SK-MEL-5 (cell line): ENCODE data around the gene SLC30A4. TPM values are rescaled to one million over a fixed set of nuclear protein-coding genes. Genes with fewer than 3 reads are reported as not detected.

Experiments used
- DNase-seq: peaks from one replicate; pipeline ENCODE4 v3.0.0-alpha.2; 2016; ENCODE audit warnings: low read depth, low spot score
- in situ Hi-C: cut with HindIII; loops from 2 replicates; pipeline ENCODE4 v1.10.0; 2016; ENCODE audit warnings: low sequenced_read_pairs, high pct_unique_total_duplicates, low pct_unique_long_range_greater_than_20kb
- total RNA-seq: library from RNA; depleted of rRNA; stranded (reverse); fragments of >200 nt; shearing (Covaris generic); gene quantifications from 2 replicates; pipeline ENCODE4 v1.2.3, GENCODE V29; 2014

The SLC30A4 gene
- total RNA-seq, 1 experiment from 2014 or later: 4.3 TPM

- DNase-seq: peak; percentile 63
- in situ Hi-C loops: no loop called here
Observed at GRCh38 chr15:45458746-45459403, 63.7 kb downstream of the SLC30A4 start.

DNA sequence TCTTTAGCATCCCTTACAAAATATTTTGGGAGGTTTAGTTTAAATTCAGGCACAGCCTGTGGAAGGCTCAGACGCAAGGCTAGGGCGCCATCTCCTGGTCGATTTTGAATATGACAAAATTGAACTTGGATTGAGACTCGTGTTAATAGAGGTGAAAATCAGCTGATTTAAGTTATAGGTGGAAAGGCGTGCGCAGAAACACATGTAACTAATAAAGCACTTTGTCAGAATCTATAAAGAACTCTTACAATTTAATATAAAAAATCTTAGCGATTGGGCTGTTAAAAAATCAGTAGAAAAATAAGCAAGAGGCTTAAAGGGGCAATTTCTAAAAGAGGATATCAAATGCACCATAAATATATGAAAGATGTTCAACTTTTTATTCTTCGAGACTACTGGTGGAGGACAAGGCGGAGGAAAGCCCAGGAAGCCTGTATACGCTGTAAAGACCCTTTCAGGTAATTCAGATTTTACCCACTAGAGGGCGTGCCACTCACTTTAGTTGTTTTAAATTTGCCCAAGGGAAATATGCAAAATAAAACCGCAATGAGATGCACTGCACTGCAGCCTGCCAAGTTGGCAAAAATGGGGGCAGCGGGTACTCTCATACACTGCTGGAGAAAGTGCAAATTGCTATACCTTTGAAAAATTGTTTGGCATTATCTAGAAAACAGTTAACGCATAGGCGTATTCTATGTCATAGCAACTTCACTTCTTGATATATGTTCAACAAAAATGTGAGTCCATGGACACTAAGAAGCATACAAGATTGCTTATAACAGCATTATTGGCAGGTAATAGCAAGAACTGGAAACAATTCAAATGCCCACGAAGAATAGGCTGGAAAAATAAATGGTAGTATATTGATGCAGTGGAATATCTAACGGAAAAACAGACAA, 64.7 kb downstream of the SLC30A4 start:
- DNase-seq: peak; percentile 91
- in situ Hi-C loops: no loop called here

- in situ Hi-C loops: no loop called here
Observed at GRCh38 chr15:45457220-45457619, 65.3 kb downstream of the SLC30A4 start.

DNA sequence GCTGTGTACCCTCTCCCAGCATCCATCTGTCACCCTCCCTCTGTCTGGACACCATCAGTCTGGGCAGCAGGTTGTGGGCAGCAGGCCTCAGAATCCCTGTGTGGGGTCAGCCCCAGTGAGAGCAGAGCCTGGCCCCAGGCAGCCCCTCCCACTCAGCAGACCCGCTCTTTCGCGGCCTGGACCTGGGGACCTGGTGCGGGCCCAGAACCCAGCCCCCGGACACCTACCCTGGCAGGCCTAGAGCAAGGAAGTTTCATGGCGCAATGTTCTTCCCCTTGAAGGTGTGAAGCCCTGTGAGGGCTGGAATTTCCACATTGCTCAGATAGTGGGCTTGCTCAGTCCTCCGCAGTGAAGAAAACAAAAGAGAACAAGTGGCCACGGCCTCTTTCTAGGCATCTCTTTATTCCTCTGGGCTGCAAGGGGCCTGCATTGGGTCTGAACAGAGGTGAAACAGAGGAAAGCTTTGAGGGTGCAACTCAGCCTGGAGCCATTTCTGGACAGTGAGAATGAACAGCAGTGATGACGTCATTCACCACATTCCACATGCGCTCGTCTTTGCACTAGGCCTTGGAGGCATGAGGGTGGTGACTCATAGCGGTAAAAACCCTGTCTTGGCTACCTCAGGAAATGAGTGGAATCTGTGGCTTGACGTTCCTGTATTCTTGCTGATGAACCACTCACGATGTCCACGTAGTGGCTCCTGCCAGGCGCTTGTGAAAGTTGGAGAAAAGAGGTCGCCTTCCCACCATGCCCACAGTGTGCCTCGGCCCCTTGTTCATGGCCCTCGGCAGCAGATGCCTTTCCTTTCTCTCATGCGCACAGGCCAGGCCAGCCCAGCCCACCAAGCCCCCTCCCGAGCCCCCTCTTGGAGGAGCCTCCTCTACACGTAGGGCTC, 66.1 kb downstream of the SLC30A4 start:
- peak; percentile 99 for DNase-seq
- in situ Hi-C loops: no loop called here

More at GRCh38 chr15:45457220-45457619, 65.3 kb downstream of the SLC30A4 start:
- peak; percentile 10 for DNase-seq

DNA sequence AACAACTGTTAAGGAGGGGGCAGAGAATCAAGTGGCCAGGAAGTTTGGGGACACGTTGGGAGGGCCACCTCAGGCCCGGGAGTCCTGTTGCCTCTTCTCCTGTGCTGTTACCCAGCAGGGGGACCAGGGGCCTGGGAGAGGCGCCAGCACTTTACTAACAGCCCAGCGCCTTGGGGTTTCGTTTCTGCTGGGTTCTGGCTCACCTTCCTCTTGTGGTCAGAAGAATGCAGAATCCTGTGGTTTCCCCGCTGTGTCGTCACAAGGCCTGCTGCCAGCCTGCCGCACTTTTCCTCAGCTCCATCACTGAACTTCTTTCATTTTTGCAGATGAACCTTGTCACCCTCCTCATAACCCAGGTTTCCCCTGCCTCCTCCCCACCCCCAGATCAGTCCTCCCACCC, 67.7 kb downstream of the SLC30A4 start:
- in situ Hi-C loops: no loop called here
- DNase-seq: peak; percentile 60

DNA sequence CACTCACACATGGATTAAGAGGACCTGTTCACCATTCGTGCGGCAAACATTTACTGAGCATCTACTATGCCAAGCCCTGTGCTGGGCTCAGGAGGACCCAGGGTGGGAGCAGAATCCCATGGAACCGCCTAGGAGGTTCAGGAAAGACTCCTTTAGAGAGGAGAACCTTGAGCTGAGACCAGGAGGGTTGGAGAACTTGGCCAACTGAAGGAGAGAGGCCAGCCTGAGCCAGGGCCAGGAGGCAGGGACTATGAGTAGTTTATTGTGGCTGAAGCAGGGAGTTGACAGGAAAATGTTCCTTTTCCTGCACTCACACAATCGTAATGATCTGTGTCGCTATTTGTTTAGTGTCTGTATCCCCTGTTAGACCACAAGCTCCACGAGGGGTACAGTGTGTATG, 71.3 kb downstream of the SLC30A4 start:
- in situ Hi-C loops: no loop called here
- no peak for DNase-seq

DNA sequence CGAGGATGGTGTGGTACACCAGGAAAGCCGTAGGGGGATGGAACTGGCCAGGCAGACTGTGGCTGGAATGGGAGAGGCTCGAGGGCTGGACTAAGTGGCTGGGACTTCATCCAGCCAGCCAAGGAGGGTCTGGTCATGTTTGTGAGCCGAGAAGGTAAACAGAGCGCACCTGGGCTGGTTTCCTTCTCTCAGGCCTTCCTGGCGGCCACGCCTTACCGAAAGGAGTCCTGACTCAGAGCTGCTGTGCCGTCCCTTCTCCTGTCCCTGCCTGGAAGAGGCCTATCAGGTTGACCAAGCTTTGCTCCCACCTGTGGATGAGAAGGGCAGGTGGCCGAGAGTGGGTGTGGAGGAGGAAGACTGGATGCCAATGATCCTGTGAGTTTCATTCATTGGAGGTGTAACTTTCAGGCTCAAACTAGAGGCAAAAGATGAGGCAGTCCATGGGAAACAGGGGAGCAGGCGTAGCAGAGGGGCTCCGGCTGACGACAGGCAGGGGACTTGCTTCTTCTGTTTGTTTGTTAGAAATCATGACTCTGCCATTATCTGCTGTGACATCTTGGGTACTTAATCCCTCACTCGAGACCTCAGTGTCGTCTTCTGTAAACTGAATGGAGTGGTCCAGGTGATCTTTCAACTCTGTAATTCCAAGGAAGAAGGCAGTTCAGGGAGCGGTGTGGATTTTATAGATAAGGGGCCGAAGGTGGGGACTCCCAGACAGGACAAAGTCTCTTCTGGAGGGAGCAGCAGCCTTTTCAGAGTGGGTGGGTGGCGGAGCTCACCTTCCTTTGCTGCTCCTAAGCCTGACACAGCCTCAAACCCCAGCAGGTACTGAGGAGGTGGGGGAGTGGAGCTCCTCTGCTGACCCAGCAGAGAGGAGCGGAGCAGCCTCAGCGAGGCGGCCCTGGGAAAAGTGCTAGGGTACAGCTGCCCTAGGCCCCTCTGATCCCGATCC, 72.4 kb downstream of the SLC30A4 start:
- in situ Hi-C loops: no loop called here
- no peak for DNase-seq

- no peak for DNase-seq
- in situ Hi-C loops: no loop called here
Observed at GRCh38 chr15:45449395-45449794, 73.2 kb downstream of the SLC30A4 start.

GRCh38 chr15:45448066-45448915, 74.3 kb downstream of the SLC30A4 start:
- DNase-seq: no peak
- in situ Hi-C loops: no loop called here

GRCh38 chr15:45443645-45444044, 78.9 kb downstream of the SLC30A4 start:
- in situ Hi-C loops: no loop called here
- no peak for DNase-seq

- in situ Hi-C loops: no loop called here
- peak; percentile 25 for DNase-seq
Observed at GRCh38 chr15:45442507-45443135, 79.9 kb downstream of the SLC30A4 start.

DNA sequence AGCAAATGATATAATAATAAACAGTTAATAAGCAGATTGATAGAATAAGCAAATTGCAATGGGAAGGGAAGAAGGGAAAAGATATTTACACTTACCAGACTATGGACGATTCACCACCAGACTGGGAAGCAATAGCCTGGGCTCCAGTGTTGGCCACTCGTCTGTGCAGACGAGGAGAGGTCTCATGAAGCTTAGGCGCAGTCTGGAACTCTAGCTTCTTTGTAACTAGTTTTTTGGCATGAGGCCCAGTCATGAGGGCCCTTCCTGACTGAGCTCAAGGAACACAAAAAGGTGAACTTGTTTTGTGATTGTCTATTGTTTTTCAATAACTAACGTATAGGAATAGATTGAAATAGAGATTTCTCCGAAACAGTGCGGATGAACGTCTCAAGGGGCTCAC, 80.9 kb downstream of the SLC30A4 start:
- DNase-seq: peak; percentile 75
- in situ Hi-C loops: no loop called here

DNA sequence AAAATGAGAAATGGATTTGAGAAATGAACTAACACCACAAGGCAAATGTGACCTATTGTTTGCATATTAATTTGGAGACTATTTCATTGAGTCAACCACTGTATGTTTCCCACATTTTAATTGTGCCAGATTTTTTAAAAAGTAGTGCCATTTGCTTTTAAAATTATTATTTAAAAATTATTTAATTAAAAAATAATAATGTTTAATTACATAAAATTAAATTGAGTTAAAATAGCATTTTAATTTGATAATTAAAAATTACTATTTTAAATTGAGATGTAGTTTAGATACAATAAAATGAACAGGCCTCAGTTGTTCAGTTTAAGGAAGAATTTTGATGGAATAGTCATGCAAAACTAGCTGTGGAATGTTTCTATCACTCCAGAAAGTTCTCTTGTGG, 81.5 kb downstream of the SLC30A4 start:
- DNase-seq: no peak
- in situ Hi-C loops: no loop called here

- DNase-seq: no peak
- in situ Hi-C loops: no loop called here
Observed at GRCh38 chr15:45439521-45440260, 82.9 kb downstream of the SLC30A4 start.
